GM10847 (cell line): ENCODE results near the gene TAF4.

Experiments
- POLR2A ChIP-seq: IDR thresholded peaks from 2 replicates; pipeline ENCODE4 v1.6.1; 2011; ENCODE audit not compliant: insufficient read length; ENCODE audit errors: extremely low read depth

TAF4 gene

GRCh38 chr20:61976263-61976643 lies 89.4 kb downstream of the TAF4 start:
- TF ChIP-seq POLR2A = no peak

- TF ChIP-seq POLR2A = no peak
These were observed 90.1 kb downstream of the TAF4 start for GRCh38 chr20:61975407-61976129.

GRCh38 chr20:61974357-61974665 lies 91.4 kb downstream of the TAF4 start:
- TF ChIP-seq POLR2A = no peak

- no peak for TF ChIP-seq POLR2A
These were observed 91.9 kb downstream of the TAF4 start for GRCh38 chr20:61973515-61974356.

- TF ChIP-seq POLR2A = no peak
These were observed 92.8 kb downstream of the TAF4 start for GRCh38 chr20:61972636-61973508.

GRCh38 chr20:61970357-61970756 lies 95.3 kb downstream of the TAF4 start:
- no peak for TF ChIP-seq POLR2A

GRCh38 chr20:61969806-61970205 lies 95.9 kb downstream of the TAF4 start:
- TF ChIP-seq POLR2A = no peak

- no peak for TF ChIP-seq POLR2A
These were observed 96.7 kb downstream of the TAF4 start for GRCh38 chr20:61968932-61969331.

- TF ChIP-seq POLR2A = no peak
These were observed 97.5 kb downstream of the TAF4 start for GRCh38 chr20:61968036-61968810.

GRCh38 chr20:61967300-61967699 lies 98.4 kb downstream of the TAF4 start:
- no peak for TF ChIP-seq POLR2A

GRCh38 chr20:61966492-61967244 lies 99.0 kb downstream of the TAF4 start:
- no peak for TF ChIP-seq POLR2A

GRCh38 chr20:61965606-61966491 lies 99.8 kb downstream of the TAF4 start:
- no peak for TF ChIP-seq POLR2A
